K562 (cell line): Measurements from ENCODE around the gene SLC24A2. TPM values are rescaled to one million over a fixed set of nuclear protein-coding genes. Genes with fewer than 3 reads are reported as not detected.

Experiments used
- ATAC-seq: fragments of 200-7000 bp; cut with Tn5 transposase; 3 replicates; pipeline ENCODE4 v1.9.1; 2020; ENCODE audit warnings: moderate library complexity
- BruUV-seq: library from RNA; stranded (reverse); fragments of 400-500 nt; replicated peaks from 2 replicates; lab custom pipeline; 2021; lab: Mats Ljungman, UMichigan
- CTCF ChIA-PET: fragments of 300-600 bp; formaldehyde crosslinking; extraction: SDS; loops from one replicate; lab custom pipeline; 2021; ENCODE audit warnings: low intra/inter-chr PET ratio; lab: Yijun Ruan, JAX
- POLR2A ChIA-PET: fragments of 300-600, 350-650 bp; sonication (Branson Sonifier 250); formaldehyde crosslinking; extraction: SDS; loops from one replicate; lab custom pipeline; 2021; ENCODE audit warnings: antibody characterized with exemption, inconsistent platforms; lab: Yijun Ruan, JAX
- DNase-seq, 4 experiments: peaks; one replicate each; pipeline versions ENCODE4 v3.0.0 to v3.0.0-alpha.2; 2011 to 2018; ENCODE audit warnings: low spot score in 3 of 4, mixed read lengths in 3 of 4; ENCODE audit errors: extremely low read depth in 1 of 4
- FAIRE-seq: peaks from 2 replicates; lab custom pipeline; 2011; peaks lifted over from hg19 to GRCh38; lab: Jason Lieb, UNC
- H2AFZ ChIP-seq: 2 replicates; pipeline ENCODE4 v1.6.0; 2011; ENCODE audit warnings: low read depth, low read length, control low read depth, inconsistent platforms
- H3K27ac ChIP-seq: fragments of 200-600 bp; 3 replicates; pipeline ENCODE4 v1.8.0; 2011; ENCODE audit warnings: low read depth, mild to moderate bottlenecking, control low read depth, inconsistent platforms, low read length, moderate library complexity, mixed read lengths; ENCODE audit errors: extremely low read depth
- H3K27me3 ChIP-seq, 2 experiments: fragments of 300-600 bp in 1 of 2; 2 replicates in 1 of 2; 3 replicates in 1 of 2; pipeline versions ENCODE4 v1.6.0 to v1.8.0; 2011; ENCODE audit warnings: inconsistent platforms in 2 of 2, low read length in 2 of 2, mild to moderate bottlenecking in 1 of 2, mixed read lengths in 1 of 2, moderate library complexity in 1 of 2; ENCODE audit not compliant: control insufficient read depth in 2 of 2, insufficient read depth in 2 of 2
- H3K36me3 ChIP-seq: fragments of 300-600 bp; 3 replicates; pipeline ENCODE4 v1.8.0; 2011; ENCODE audit warnings: mild to moderate bottlenecking, low read length, inconsistent platforms; ENCODE audit not compliant: control insufficient read depth, insufficient read depth
- H3K4me1 ChIP-seq, 2 experiments: fragments of 200-600 bp in 1 of 2; replicated peaks in 1 of 2; 2 replicates in 1 of 2; 3 replicates in 1 of 2; pipeline versions ENCODE4 v1.5.1 to v1.8.0; 2011; ENCODE audit warnings: inconsistent platforms in 2 of 2, low read length in 2 of 2, mild to moderate bottlenecking in 1 of 2, mixed read lengths in 1 of 2, moderate library complexity in 1 of 2; ENCODE audit not compliant: control insufficient read depth in 2 of 2, insufficient read depth in 2 of 2
- H3K4me2 ChIP-seq: 2 replicates; pipeline ENCODE4 v1.6.1; 2011; ENCODE audit warnings: low read length, control low read depth, inconsistent platforms, mixed read lengths; ENCODE audit not compliant: insufficient read depth
- H3K4me3 ChIP-seq: fragments of 200-600 bp; sonication (generic), shearing (Covaris generic); 2 replicates; pipeline ENCODE4 v1.5.1; 2016; ENCODE audit warnings: control low read depth, inconsistent platforms
- H3K79me2 ChIP-seq: fragments of 200-600 bp; 3 replicates; pipeline ENCODE4 v1.8.0; 2011; ENCODE audit warnings: low read length, inconsistent platforms; ENCODE audit not compliant: control insufficient read depth, insufficient read depth
- H3K9ac ChIP-seq, 2 experiments: 2 replicates each; pipeline versions ENCODE4 v1.6.0 to v1.6.1; 2011; ENCODE audit warnings: low read depth in 2 of 2, low read length in 2 of 2, control low read depth in 1 of 2, inconsistent platforms in 1 of 2, mild to moderate bottlenecking in 1 of 2, mixed read lengths in 1 of 2; ENCODE audit not compliant: insufficient read depth in 1 of 2
- H3K9me1 ChIP-seq: one replicate; pipeline ENCODE4 v1.6.0; 2011; ENCODE audit warnings: inconsistent platforms, mild to moderate bottlenecking, low read length, moderate library complexity; ENCODE audit not compliant: control insufficient read depth, insufficient read depth
- H3K9me3 ChIP-seq: replicated peaks from 2 replicates; pipeline ENCODE4 v1.5.1; 2011; ENCODE audit warnings: low read depth, low read length, inconsistent platforms; ENCODE audit not compliant: control insufficient read depth, insufficient read depth
- H4K20me1 ChIP-seq: replicated peaks from 2 replicates; pipeline ENCODE4 v1.6.1; 2011; ENCODE audit warnings: low read length, inconsistent platforms, mixed read lengths; ENCODE audit not compliant: control insufficient read depth, insufficient read depth
- ESRRA ChIP-seq: fragments of 450-650 bp; IDR thresholded peaks from 2 replicates; pipeline ENCODE4 v1.6.1; 2014; ENCODE audit warnings: low read depth, mild to moderate bottlenecking, moderate library complexity, borderline replicate concordance
- HMBOX1 ChIP-seq: sonication (generic); IDR thresholded peaks from 2 replicates; pipeline ENCODE4 v1.6.1; 2016
- NFIX ChIP-seq: fragments of 250-450 bp; sonication (Bioruptor Pico); IDR thresholded peaks from 2 replicates; pipeline ENCODE4 v1.4.0; 2020; ENCODE audit warnings: low read depth, mild to moderate bottlenecking, moderate library complexity
- RBM22 ChIP-seq: fragments of 200-400 bp; formaldehyde crosslinking; IDR thresholded peaks from 2 replicates; pipeline ENCODE4 v1.6.1; 2018; ENCODE audit warnings: low read length, low read depth; ENCODE audit not compliant: poor library complexity, severe bottlenecking
- RCOR1 ChIP-seq, 2 experiments: IDR thresholded peaks; 2 replicates each; pipeline ENCODE4 v1.6.1; 2012; ENCODE audit warnings: low read depth in 2 of 2, low read length in 2 of 2, borderline replicate concordance in 1 of 2, improper control_type of control experiment in 1 of 2
- SREBF1 ChIP-seq: fragments of 150-350 bp; IDR thresholded peaks from 2 replicates; pipeline ENCODE4 v1.6.1; 2014; ENCODE audit warnings: antibody characterized with exemption, low read depth, low read length, borderline replicate concordance
- ZNF311 ChIP-seq: fragments of 250-450 bp; sonication (Bioruptor Pico); IDR thresholded peaks from 2 replicates; pipeline ENCODE4 v1.4.0; 2020; ENCODE audit warnings: mild to moderate bottlenecking, moderate library complexity
- WGBS: fragments of 100-300 bp; shearing (Covaris generic); methylation state at CpG from one replicate; pipeline ENCODE4 v1.1.6; 2016; ENCODE audit warnings: low coverage, mixed read lengths; ENCODE audit not compliant: insufficient coverage; ENCODE audit errors: missing lambda C conversion rate; 5-methylcytosine and 5-hydroxymethylcytosine counted together
- in situ Hi-C: fragments of 300-500 bp; cut with MboI; formaldehyde crosslinking; loops from 4 replicates; pipeline ENCODE4 v1.15.0; 2018; ENCODE audit warnings: inconsistent platforms, mixed read lengths
- intact Hi-C: fragments of 100-400 bp; cut with micrococcal nuclease; formaldehyde crosslinking; loops from 2 replicates; pipeline ENCODE4 v1.14.2; 2022
- polyA plus RNA-seq, 8 experiments: library from polyadenylated mRNA; depleted of rRNA in 4 of 8; stranded (reverse) in 5 of 8; unstranded in 3 of 8; fragments of >200 nt; fragmentation: Nextera tagmentation in 2 of 8; fragmentation: Illumina TruSeq in 1 of 8; extraction: Ambion mirVana in 2 of 8; extraction: Trizol in 1 of 8; gene quantifications; 2 replicates each; pipeline versions ENCODE4 v1.2.1 to v1.2.3, GENCODE V29; 2011 to 2014; ENCODE audit warnings: inconsistent platforms in 1 of 8, missing spikeins in 1 of 8
- total RNA-seq, 7 experiments: library from RNA; depleted of rRNA in 6 of 7; stranded (reverse); fragments of >200 nt in 6 of 7; fragmentation: Illumina TruSeq in 2 of 7; extraction: Trizol in 2 of 7; gene quantifications; 2 replicates each; pipeline versions ENCODE4 v1.2.1 to v1.2.3, GENCODE V29; 2011 to 2021; ENCODE audit warnings: low replicate concordance in 1 of 7

The SLC24A2 gene
- total and polyA plus RNA-seq, 9 of the 15 experiments (the other 6 are each of a cell fraction or from before 2014, with no cell fraction given), result 0.04 to 0.40 (median 0.09) TPM

DNA sequence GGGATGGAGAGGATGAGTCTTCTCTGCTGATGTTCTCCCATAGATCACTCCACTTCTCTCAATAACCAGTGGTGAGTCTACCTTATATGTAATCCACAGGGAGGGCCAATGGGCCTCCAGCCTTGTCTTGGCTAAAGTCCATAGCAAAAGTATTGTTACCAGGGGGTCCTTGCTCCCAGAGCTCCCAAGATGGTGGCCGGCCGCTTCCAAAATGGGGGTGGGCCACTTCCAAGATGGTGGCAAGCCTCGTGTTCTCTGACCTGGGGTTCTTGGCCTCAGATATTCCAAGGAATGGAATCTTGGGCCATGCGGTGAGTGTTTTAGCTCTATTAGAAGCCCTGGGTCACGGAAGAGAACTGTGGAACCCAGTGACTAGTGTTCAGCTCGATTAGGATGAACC, 12.0 kb upstream of the SLC24A2 start:
- Histone ChIP-seq H3K79me2 (no peaks in the 10 kb centered on the region), H3K27ac (no peak overlapping the region), H2AFZ (no peak overlapping the region), H3K36me3 (no peaks in the 10 kb centered on the region), H3K27me3 (no peaks in the 10 kb centered on the region), H3K9me3 (no peaks in the 10 kb centered on the region), H4K20me1 (no peaks in the 10 kb centered on the region), H3K4me3 (no peak overlapping the region), H3K9ac (no peak overlapping the region), H3K4me1 (no peaks in the 10 kb centered on the region), H3K4me2 (no peak overlapping the region), H3K9me1 (no peaks in the 10 kb centered on the region)
- DNase-seq (no peak), ATAC-seq (no peak), FAIRE-seq (no peak)
- TF ChIP-seq HMBOX1 (no peak), ESRRA (no peak), SREBF1 (no peak), ZNF311 (no peak), NFIX (CRISPR knock-in tag) (no peak), RCOR1 (IDR thresholded peaks at IDR 0.05; ENCODE audit: borderline replicate concordance in 1 of 2, low read depth in 2 of 2, low read length in 2 of 2) (no peak), RBM22 (no peak)
- 33% methylated on average over 4 of the region's 6 CpGs for WGBS
- POLR2A ChIA-PET, result no interaction called here
- in situ Hi-C loops, result no loop called here
- CTCF ChIA-PET, result no interaction called here
- intact Hi-C loops, result no loop called here
- BruUV-seq, result no TSS peak
